Neutrophil (primary cell): ENCODE results near the gene PTPRB.

ENCODE experiments used
- H3K27ac ChIP-seq: fragments of 200-600 bp; sonication (generic); 2 replicates; pipeline ENCODE4 v1.5.1; 2016; ENCODE audit warnings: mild to moderate bottlenecking, moderate library complexity
- H3K27me3 ChIP-seq: fragments of 200-600 bp; sonication (generic); 2 replicates; pipeline ENCODE4 v1.6.0; 2016; ENCODE audit warnings: mild to moderate bottlenecking
- H3K36me3 ChIP-seq: fragments of 200-600 bp; sonication (generic); 2 replicates; pipeline ENCODE4 v1.5.1; 2017
- H3K4me1 ChIP-seq, 2 experiments: fragments of 200-600 bp in 1 of 2; sonication (generic) in 1 of 2; 1 replicate in 1 of 2; 2 replicates in 1 of 2; pipeline versions ENCODE4 v1.5.1 to v1.6.1; 2013 to 2016; ENCODE audit warnings: low read depth in 1 of 2, low read length in 1 of 2, mild to moderate bottlenecking in 1 of 2, moderate library complexity in 1 of 2; ENCODE audit not compliant: control insufficient read depth in 1 of 2, insufficient read depth in 1 of 2
- H3K4me3 ChIP-seq, 2 experiments: fragments of 200-600 bp in 1 of 2; sonication (generic) in 1 of 2; 1 replicate in 1 of 2; 2 replicates in 1 of 2; pipeline ENCODE4 v1.5.1; 2013 to 2016; ENCODE audit warnings: low read depth in 1 of 2, low read length in 1 of 2, mild to moderate bottlenecking in 1 of 2, moderate library complexity in 1 of 2
- H3K9me3 ChIP-seq: fragments of 200-600 bp; sonication (generic); 2 replicates; pipeline ENCODE4 v1.5.1; 2016
- CTCF ChIP-seq: fragments of 200-600 bp; sonication (generic); IDR thresholded peaks from 2 replicates; pipeline ENCODE4 v1.5.1; 2016; ENCODE audit warnings: antibody characterized with exemption

The PTPRB gene

DNA sequence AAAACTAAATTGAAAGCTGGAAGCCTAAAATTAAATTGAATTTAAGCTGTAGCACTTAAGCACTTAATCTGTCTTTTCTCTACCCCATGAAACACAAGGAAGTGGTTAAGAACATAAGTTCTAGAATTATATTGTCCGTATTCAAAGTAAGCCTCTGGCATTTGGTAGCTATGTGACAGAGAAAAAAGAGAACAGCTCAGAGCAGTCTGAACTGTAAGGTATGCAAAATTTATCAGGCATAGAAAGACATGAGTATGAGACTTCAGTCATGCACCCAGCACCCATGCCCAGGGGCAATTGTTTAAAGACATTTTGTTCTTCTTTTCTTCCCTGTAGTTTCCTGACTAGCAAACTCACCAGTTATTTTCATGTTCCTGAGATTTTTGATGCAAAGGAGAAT is 154.5 kb downstream of the PTPRB start:
- Histone ChIP-seq H3K27ac (no peak overlapping the region), H3K4me1 (no peaks in the 10 kb centered on the region), H3K4me3 (no peak overlapping the region), H3K27me3 (no peaks in the 10 kb centered on the region), H3K9me3 (no peaks in the 10 kb centered on the region), H3K36me3 (no peaks in the 10 kb centered on the region)
- no peak for TF ChIP-seq CTCF

- H3K27ac ChIP-seq, result no peak overlapping the region
- no peaks in the 10 kb centered on the region for H3K36me3 ChIP-seq
- no peaks in the 10 kb centered on the region for H3K9me3 ChIP-seq
- TF ChIP-seq CTCF, result no peak
- H3K27me3 ChIP-seq, result no peaks in the 10 kb centered on the region
- H3K4me1 ChIP-seq, result no peaks in the 10 kb centered on the region
- H3K4me3 ChIP-seq, result no peak overlapping the region
These were observed 167.9 kb downstream of the PTPRB start for GRCh38 chr12:70469221-70469820.

- TF ChIP-seq CTCF, result no peak
- H3K9me3 ChIP-seq, result peaks cover 1% of the 10 kb centered on the region
- no peaks in the 10 kb centered on the region for H3K27me3 ChIP-seq
- H3K4me3 ChIP-seq, result no peak overlapping the region
- no peaks in the 10 kb centered on the region for H3K4me1 ChIP-seq
- H3K27ac ChIP-seq, result no peak overlapping the region
- H3K36me3 ChIP-seq, result no peaks in the 10 kb centered on the region
These were observed 168.5 kb downstream of the PTPRB start for GRCh38 chr12:70468741-70469140.

- H3K4me1 ChIP-seq, result no peaks in the 10 kb centered on the region
- H3K27me3 ChIP-seq, result no peaks in the 10 kb centered on the region
- no peak overlapping the region for H3K4me3 ChIP-seq
- H3K9me3 ChIP-seq, result peaks cover 2% of the 10 kb centered on the region
- no peak overlapping the region for H3K27ac ChIP-seq
- TF ChIP-seq CTCF, result no peak
- no peaks in the 10 kb centered on the region for H3K36me3 ChIP-seq
These were observed 169.1 kb downstream of the PTPRB start for GRCh38 chr12:70467918-70468733.

GRCh38 chr12:70467476-70467875 is 169.8 kb downstream of the PTPRB start:
- no peaks in the 10 kb centered on the region for H3K36me3 ChIP-seq
- TF ChIP-seq CTCF, result no peak
- H3K27ac ChIP-seq, result no peak overlapping the region
- H3K4me1 ChIP-seq, result no peaks in the 10 kb centered on the region
- H3K27me3 ChIP-seq, result no peaks in the 10 kb centered on the region
- H3K9me3 ChIP-seq, result peaks cover 2% of the 10 kb centered on the region
- no peak overlapping the region for H3K4me3 ChIP-seq
